ENCODE measurements around the gene MYH1. TPM values are rescaled to one million over a fixed set of nuclear protein-coding genes. Genes with fewer than 3 reads are reported as not detected.

The MYH1 gene
- total RNA-seq, 1 experiment from 2014 or later, result not detected

DNA sequence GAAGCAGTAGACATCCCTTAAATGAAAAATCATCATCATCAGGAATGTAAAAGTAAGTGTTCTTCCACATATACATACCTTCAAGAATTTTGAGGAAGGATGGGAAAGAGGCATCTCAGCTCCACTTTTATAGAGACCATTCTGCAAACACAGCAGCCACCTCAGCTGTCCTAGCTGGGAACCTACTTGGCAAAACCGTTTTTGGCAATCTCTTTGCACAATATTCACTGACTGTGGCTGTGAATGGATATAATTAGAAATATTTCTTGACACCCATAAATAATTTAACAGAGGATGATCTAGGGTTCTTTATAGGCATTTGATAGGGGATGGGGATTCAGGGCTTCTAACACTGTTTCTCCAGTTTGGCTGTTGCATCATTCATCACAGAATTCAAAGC is 48.9 kb downstream of the MYH1 start, which contains the start of gene MYH4:
TSS of gene MYH4 (minus strand) at position 101 of the 400 bp plus-strand sequence. CDS start 2,814 bp downstream, outside the sequence.
- Histone ChIP-seq H3K56ac (ENCODE audit: insufficient read length, low read depth, low read length) (no peak within 1 kb of the TSS), H3K4me2 (ENCODE audit: insufficient read depth, insufficient read length, low read length) (no peak within 1 kb of the TSS), H3K23ac (ENCODE audit: insufficient read length, low read depth, low read length) (no peak within 1 kb of the TSS), H3K79me2 (ENCODE audit: insufficient read depth, low read length) (no peaks in the 10 kb centered on the region), H3K79me1 (ENCODE audit: insufficient read depth, low read depth, low read length, poor library complexity, severe bottlenecking) (no peaks in the 10 kb centered on the region), H3K4ac (ENCODE audit: low read depth, low read length) (no peak within 1 kb of the TSS), H3K18ac (ENCODE audit: insufficient read length, low read depth, low read length) (no peak within 1 kb of the TSS), H3K27me3 (ENCODE audit: insufficient read depth, low read length) (no peaks in the 10 kb centered on the region), H3K9me3 (ENCODE audit: control insufficient read depth, low read depth, low read length) (no peaks in the 10 kb centered on the region), H3T11ph (ENCODE audit: low read length) (no peak within 1 kb of the TSS), H3K14ac (ENCODE audit: insufficient read depth, low read length) (no peak within 1 kb of the TSS), H2BK120ac (ENCODE audit: low read depth, low read length, poor library complexity, severe bottlenecking) (no peak within 1 kb of the TSS), H3K9ac (ENCODE audit: extremely low read depth, insufficient read length, low read length) (no peak within 1 kb of the TSS), H2AK5ac (ENCODE audit: insufficient read length, low read length) (no peak within 1 kb of the TSS), H4K8ac (replicated peaks; ENCODE audit: insufficient read length, low read depth, low read length) (no peak within 1 kb of the TSS), H3K23me2 (ENCODE audit: insufficient read length, low read depth, low read length, poor library complexity, severe bottlenecking) (no peaks in the 10 kb centered on the region), H3K27ac (ENCODE audit: insufficient read length, low read depth, low read length) (no peak within 1 kb of the TSS), H3K4me1 (ENCODE audit: insufficient read depth, low read length) (no peaks in the 10 kb centered on the region), H4K20me1 (ENCODE audit: control insufficient read depth, insufficient read depth, insufficient read length) (no peaks in the 10 kb centered on the region), H2BK20ac (ENCODE audit: low read depth, low read length, poor library complexity, severe bottlenecking) (no peak within 1 kb of the TSS), H2BK5ac (ENCODE audit: insufficient read length, low read length) (no peak within 1 kb of the TSS), H4K5ac (ENCODE audit: insufficient read length, low read depth, low read length) (no peak within 1 kb of the TSS), H2BK15ac (ENCODE audit: low read depth, low read length) (no peak within 1 kb of the TSS), H2BK12ac (ENCODE audit: insufficient read length, low read depth, low read length) (no peak within 1 kb of the TSS), H2AFZ (ENCODE audit: low read length) (no peak within 1 kb of the TSS), H4K91ac (ENCODE audit: insufficient read length, low read depth, low read length) (no peak within 1 kb of the TSS)
- H3K27me3 Mint-ChIP-seq (ENCODE audit: low read depth), result no peaks in the 10 kb centered on the region
- no peak for DNase-seq
- WGBS (ENCODE audit: extremely low coverage, insufficient read length, low lambda C conversion rate), result no CpG with 5 or more reads among the region's 1 CpG
- H3K4me3 Mint-ChIP-seq, result no peak within 1 kb of the TSS
- peaks cover 0 to 1% of the 10 kb centered on the region in 2 experiments; a peak in 2 of 5 replicates for H3K9me3 Mint-ChIP-seq
- TF ChIP-seq CTCF (conservative IDR thresholded peaks at IDR 0.05), result no peak
- no peaks in the 10 kb centered on the region for H3K4me1 Mint-ChIP-seq
- H3K36me3 Mint-ChIP-seq (ENCODE audit: insufficient read depth in 1 of 3, low read depth in 3 of 3), result peaks cover 0 to 1% (median 0%) of the 10 kb centered on the region in 3 experiments; a peak in 1 of 7 replicates
- H3K27ac Mint-ChIP-seq, result no peak within 1 kb of the TSS
